ENCODE data around the gene DGKQ. TPM values are rescaled to one million over a fixed set of nuclear protein-coding genes. Genes with fewer than 3 reads are reported as not detected.

The DGKQ gene
- total and polyA plus RNA-seq, 9 of the 15 experiments (the other 6 are each of a cell fraction or from before 2014, with no cell fraction given): 0.17 to 22.0 (median 5.6) TPM

DNA sequence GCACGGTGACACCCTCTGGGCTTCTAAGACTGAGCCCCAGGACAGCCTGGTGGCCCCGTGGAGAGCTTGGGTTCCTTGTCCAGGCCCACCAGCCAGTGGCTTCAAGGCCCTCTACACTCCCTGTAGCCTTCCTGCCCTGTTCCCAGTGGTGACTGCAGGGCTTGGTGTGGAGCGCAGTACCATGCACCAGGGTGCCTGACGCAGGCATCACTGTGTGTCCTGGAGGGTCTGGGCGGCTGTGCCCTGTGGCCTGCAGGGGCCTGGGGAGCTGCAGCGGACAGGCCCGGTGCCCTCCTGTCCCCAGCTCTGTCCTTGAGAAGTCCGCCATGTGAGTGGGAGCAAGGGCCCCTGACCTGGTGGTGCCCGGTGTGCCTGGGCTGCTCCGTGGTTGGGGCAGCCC lies 42.4 kb upstream of the DGKQ start:
- H2AFZ ChIP-seq (ENCODE audit: low read depth, low read length): no peak overlapping the region
- FAIRE-seq (no peak), ATAC-seq (no peak), DNase-seq (ENCODE audit: extremely low read depth in 1 of 4, low spot score in 3 of 4) (no peak)
- no peak overlapping the region for H3K4me2 ChIP-seq (ENCODE audit: insufficient read depth, low read length)
- H3K79me2 ChIP-seq (ENCODE audit: control insufficient read depth, insufficient read depth, low read length): peaks cover 15% of the 10 kb centered on the region
- intact Hi-C loops (cut with micrococcal nuclease) (no loop called here), in situ Hi-C loops (cut with MboI) (no loop called here)
- BruUV-seq (replicated peaks): no TSS peak
- H3K36me3 ChIP-seq (ENCODE audit: control insufficient read depth, insufficient read depth, low read length): peaks cover 12% of the 10 kb centered on the region; the same call in 2 of the 3 replicates
- ChIA-PET POLR2A (interaction anchor here (0.6 to 2.7 kb wide), 5 partner anchors 12 to 253 kb away, joined by 3 to 7 read pairs (median 4); no protein-coding TSS in a partner anchor), CTCF (ENCODE audit: low intra/inter-chr PET ratio) (no interaction called here)
- H3K9me3 ChIP-seq (replicated peaks; ENCODE audit: control insufficient read depth, insufficient read depth, low read depth, low read length): no peaks in the 10 kb centered on the region
- peak overlapping the region in 1 of 2 experiments; percentile 45; a peak in 1 of 4 replicates for H3K9ac ChIP-seq (ENCODE audit: insufficient read depth in 1 of 2, low read depth in 2 of 2, low read length in 2 of 2)
- H3K27me3 ChIP-seq (ENCODE audit: control insufficient read depth in 2 of 2, insufficient read depth in 2 of 2, low read length in 2 of 2): no peaks in the 10 kb centered on the region
- H3K9me1 ChIP-seq (ENCODE audit: control insufficient read depth, insufficient read depth, low read length): peaks cover 10% of the 10 kb centered on the region
- no peak overlapping the region for H3K27ac ChIP-seq (ENCODE audit: extremely low read depth, low read depth, low read length)
- peaks cover 7% of the 10 kb centered on the region; the same call in 1 of the 2 replicates for H4K20me1 ChIP-seq (replicated peaks; ENCODE audit: control insufficient read depth, insufficient read depth, low read length)
- 0 out of 2 replicates have a peak, but pooled peaks have one; percentile 11 for TF ChIP-seq RBFOX2 (IDR thresholded peaks at IDR 0.05; ENCODE audit: low read depth, low read length)
- TF ChIP-seq MXI1 (IDR thresholded peaks at IDR 0.05; ENCODE audit: low read depth, low read length): no peak
- no peak for TF ChIP-seq KHSRP (IDR thresholded peaks at IDR 0.05)
- TF ChIP-seq RBM22 (IDR thresholded peaks at IDR 0.05; ENCODE audit: low read depth, low read length, poor library complexity, severe bottlenecking): peak; percentile 38
- TF ChIP-seq ZKSCAN8 (CRISPR knock-in tag; IDR thresholded peaks at IDR 0.05): no peak
- TF ChIP-seq ZFP91 (CRISPR knock-in tag; IDR thresholded peaks at IDR 0.05): no peak
- TF ChIP-seq POLR2G (IDR thresholded peaks at IDR 0.05; ENCODE audit: low read depth, low read length): peak; percentile 52; the same call in 1 of the 2 replicates
- no peak for TF ChIP-seq CBX5 (IDR thresholded peaks at IDR 0.05; ENCODE audit: borderline replicate concordance, low read depth)
- no peak for TF ChIP-seq ZNF740 (CRISPR knock-in tag; IDR thresholded peaks at IDR 0.05)
- TF ChIP-seq ZNF740 (tag; IDR thresholded peaks at IDR 0.05): no peak
- H3K4me3 ChIP-seq: no peak overlapping the region
- WGBS (ENCODE audit: insufficient coverage, low coverage, missing lambda C conversion rate): 94% methylated on average over 6 of the region's 10 CpGs
- H3K4me1 ChIP-seq (replicated peaks in 1 of 2; ENCODE audit: control insufficient read depth in 2 of 2, insufficient read depth in 2 of 2, low read length in 2 of 2): peaks cover 3 to 86% of the 10 kb centered on the region in 2 experiments; a peak in 4 of 5 replicates
